ENCODE measurements around the gene HS6ST1.
A peak's percentile ranks its signal among the peaks of the same experiment; 100 is the strongest.

HS6ST1 gene

GRCh38 chr2:128315829-128316776, 2.6 kb downstream of the HS6ST1 start:
- Histone ChIP-seq H3K4me3 (ENCODE audit: low read length in 2 of 2) (peak overlapping the region; percentile 73 to 82), H3K27ac (ENCODE audit: low read depth in 2 of 2, low read length in 2 of 2) (peak overlapping the region in 1 of 2 donors; percentile 4)

GRCh38 chr2:128315122-128315828, 3.4 kb downstream of the HS6ST1 start:
- no peak overlapping the region for H3K4me3 ChIP-seq (ENCODE audit: low read length in 2 of 2)
- H3K27me3 ChIP-seq (ENCODE audit: control insufficient read depth in 2 of 2, insufficient read depth in 2 of 2, low read length in 2 of 2) = no peaks in the 10 kb centered on the region
- H3K36me3 ChIP-seq (ENCODE audit: control insufficient read depth in 2 of 2, insufficient read depth in 2 of 2, low read length in 2 of 2) = no peaks in the 10 kb centered on the region
- no peak overlapping the region for H3K9ac ChIP-seq (ENCODE audit: low read depth in 1 of 2, low read length in 2 of 2)
- H3K27ac ChIP-seq (ENCODE audit: low read depth in 2 of 2, low read length in 2 of 2) = peak overlapping the region in 1 of 2 donors; percentile 4
- no peaks in the 10 kb centered on the region for H3K9me3 ChIP-seq (ENCODE audit: control insufficient read depth in 2 of 2, low read length in 2 of 2)
- H3K4me1 ChIP-seq (ENCODE audit: control insufficient read depth in 2 of 2, insufficient read depth in 2 of 2, low read length in 2 of 2) = peaks cover 15 to 27% of the 10 kb centered on the region in 2 donors

More at GRCh38 chr2:128315829-128316776, 2.6 kb downstream of the HS6ST1 start:
- Histone ChIP-seq H3K9me3 (ENCODE audit: control insufficient read depth in 2 of 2, low read length in 2 of 2) (no peaks in the 10 kb centered on the region), H3K4me1 (ENCODE audit: control insufficient read depth in 2 of 2, insufficient read depth in 2 of 2, low read length in 2 of 2) (peaks cover 15 to 23% of the 10 kb centered on the region in 2 donors), H3K27me3 (ENCODE audit: control insufficient read depth in 2 of 2, insufficient read depth in 2 of 2, low read length in 2 of 2) (peaks cover 0 to 1% of the 10 kb centered on the region in 2 donors), H3K9ac (ENCODE audit: low read depth in 1 of 2, low read length in 2 of 2) (no peak overlapping the region), H3K36me3 (ENCODE audit: control insufficient read depth in 2 of 2, insufficient read depth in 2 of 2, low read length in 2 of 2) (no peaks in the 10 kb centered on the region)

GRCh38 chr2:128314348-128315121, 4.1 kb downstream of the HS6ST1 start:
- Histone ChIP-seq H3K27ac (ENCODE audit: low read depth in 2 of 2, low read length in 2 of 2) (no peak overlapping the region), H3K9ac (ENCODE audit: low read depth in 1 of 2, low read length in 2 of 2) (no peak overlapping the region), H3K27me3 (ENCODE audit: control insufficient read depth in 2 of 2, insufficient read depth in 2 of 2, low read length in 2 of 2) (no peaks in the 10 kb centered on the region), H3K4me1 (ENCODE audit: control insufficient read depth in 2 of 2, insufficient read depth in 2 of 2, low read length in 2 of 2) (peaks cover 15 to 27% of the 10 kb centered on the region in 2 donors), H3K9me3 (ENCODE audit: control insufficient read depth in 2 of 2, low read length in 2 of 2) (no peaks in the 10 kb centered on the region), H3K36me3 (ENCODE audit: control insufficient read depth in 2 of 2, insufficient read depth in 2 of 2, low read length in 2 of 2) (no peaks in the 10 kb centered on the region), H3K4me3 (ENCODE audit: low read length in 2 of 2) (no peak overlapping the region)

- Histone ChIP-seq H3K36me3 (ENCODE audit: control insufficient read depth in 2 of 2, insufficient read depth in 2 of 2, low read length in 2 of 2) (no peaks in the 10 kb centered on the region), H3K27ac (ENCODE audit: low read depth in 2 of 2, low read length in 2 of 2) (no peak overlapping the region), H3K4me1 (ENCODE audit: control insufficient read depth in 2 of 2, insufficient read depth in 2 of 2, low read length in 2 of 2) (peaks cover 17 to 28% of the 10 kb centered on the region in 2 donors), H3K27me3 (ENCODE audit: control insufficient read depth in 2 of 2, insufficient read depth in 2 of 2, low read length in 2 of 2) (no peaks in the 10 kb centered on the region), H3K9me3 (ENCODE audit: control insufficient read depth in 2 of 2, low read length in 2 of 2) (no peaks in the 10 kb centered on the region), H3K4me3 (ENCODE audit: low read length in 2 of 2) (no peak overlapping the region), H3K9ac (ENCODE audit: low read depth in 1 of 2, low read length in 2 of 2) (no peak overlapping the region)
Measured at GRCh38 chr2:128313931-128314347, 4.7 kb downstream of the HS6ST1 start.

GRCh38 chr2:128313091-128313836, 5.4 kb downstream of the HS6ST1 start:
- H3K36me3 ChIP-seq (ENCODE audit: control insufficient read depth in 2 of 2, insufficient read depth in 2 of 2, low read length in 2 of 2) = no peaks in the 10 kb centered on the region
- no peaks in the 10 kb centered on the region for H3K27me3 ChIP-seq (ENCODE audit: control insufficient read depth in 2 of 2, insufficient read depth in 2 of 2, low read length in 2 of 2)
- no peak overlapping the region for H3K9ac ChIP-seq (ENCODE audit: low read depth in 1 of 2, low read length in 2 of 2)
- H3K27ac ChIP-seq (ENCODE audit: low read depth in 2 of 2, low read length in 2 of 2) = no peak overlapping the region
- H3K4me1 ChIP-seq (ENCODE audit: control insufficient read depth in 2 of 2, insufficient read depth in 2 of 2, low read length in 2 of 2) = peaks cover 19 to 27% of the 10 kb centered on the region in 2 donors
- no peak overlapping the region for H3K4me3 ChIP-seq (ENCODE audit: low read length in 2 of 2)
- H3K9me3 ChIP-seq (ENCODE audit: control insufficient read depth in 2 of 2, low read length in 2 of 2) = no peaks in the 10 kb centered on the region

- Histone ChIP-seq H3K27me3 (ENCODE audit: control insufficient read depth in 2 of 2, insufficient read depth in 2 of 2, low read length in 2 of 2) (no peaks in the 10 kb centered on the region), H3K27ac (ENCODE audit: low read depth in 2 of 2, low read length in 2 of 2) (no peak overlapping the region), H3K36me3 (ENCODE audit: control insufficient read depth in 2 of 2, insufficient read depth in 2 of 2, low read length in 2 of 2) (no peaks in the 10 kb centered on the region), H3K9me3 (ENCODE audit: control insufficient read depth in 2 of 2, low read length in 2 of 2) (no peaks in the 10 kb centered on the region), H3K9ac (ENCODE audit: low read depth in 1 of 2, low read length in 2 of 2) (no peak overlapping the region), H3K4me1 (ENCODE audit: control insufficient read depth in 2 of 2, insufficient read depth in 2 of 2, low read length in 2 of 2) (peaks cover 23 to 33% of the 10 kb centered on the region in 2 donors), H3K4me3 (ENCODE audit: low read length in 2 of 2) (no peak overlapping the region)
Measured at GRCh38 chr2:128312411-128312810, 6.3 kb downstream of the HS6ST1 start.

GRCh38 chr2:128311755-128312341, 6.8 kb downstream of the HS6ST1 start:
- no peaks in the 10 kb centered on the region for H3K9me3 ChIP-seq (ENCODE audit: control insufficient read depth in 2 of 2, low read length in 2 of 2)
- no peaks in the 10 kb centered on the region for H3K36me3 ChIP-seq (ENCODE audit: control insufficient read depth in 2 of 2, insufficient read depth in 2 of 2, low read length in 2 of 2)
- H3K4me1 ChIP-seq (ENCODE audit: control insufficient read depth in 2 of 2, insufficient read depth in 2 of 2, low read length in 2 of 2) = peaks cover 22 to 33% of the 10 kb centered on the region in 2 donors

GRCh38 chr2:128311216-128311754, 7.4 kb downstream of the HS6ST1 start:
- no peak overlapping the region for H3K9ac ChIP-seq (ENCODE audit: low read depth in 1 of 2, low read length in 2 of 2)
- no peaks in the 10 kb centered on the region for H3K36me3 ChIP-seq (ENCODE audit: control insufficient read depth in 2 of 2, insufficient read depth in 2 of 2, low read length in 2 of 2)
- H3K27ac ChIP-seq (ENCODE audit: low read depth in 2 of 2, low read length in 2 of 2) = no peak overlapping the region
- H3K4me1 ChIP-seq (ENCODE audit: control insufficient read depth in 2 of 2, insufficient read depth in 2 of 2, low read length in 2 of 2) = peaks cover 18 to 30% of the 10 kb centered on the region in 2 donors
- no peaks in the 10 kb centered on the region for H3K27me3 ChIP-seq (ENCODE audit: control insufficient read depth in 2 of 2, insufficient read depth in 2 of 2, low read length in 2 of 2)
- H3K4me3 ChIP-seq (ENCODE audit: low read length in 2 of 2) = no peak overlapping the region
- H3K9me3 ChIP-seq (ENCODE audit: control insufficient read depth in 2 of 2, low read length in 2 of 2) = no peaks in the 10 kb centered on the region

More at GRCh38 chr2:128311755-128312341, 6.8 kb downstream of the HS6ST1 start:
- Histone ChIP-seq H3K9ac (ENCODE audit: low read depth in 1 of 2, low read length in 2 of 2) (no peak overlapping the region), H3K27me3 (ENCODE audit: control insufficient read depth in 2 of 2, insufficient read depth in 2 of 2, low read length in 2 of 2) (no peaks in the 10 kb centered on the region), H3K27ac (ENCODE audit: low read depth in 2 of 2, low read length in 2 of 2) (no peak overlapping the region), H3K4me3 (ENCODE audit: low read length in 2 of 2) (no peak overlapping the region)

- no peaks in the 10 kb centered on the region for H3K36me3 ChIP-seq (ENCODE audit: control insufficient read depth in 2 of 2, insufficient read depth in 2 of 2, low read length in 2 of 2)
- H3K4me1 ChIP-seq (ENCODE audit: control insufficient read depth in 2 of 2, insufficient read depth in 2 of 2, low read length in 2 of 2) = peaks cover 21 to 33% of the 10 kb centered on the region in 2 donors
- H3K9me3 ChIP-seq (ENCODE audit: control insufficient read depth in 2 of 2, low read length in 2 of 2) = no peaks in the 10 kb centered on the region
Measured at GRCh38 chr2:128310761-128311160, 7.9 kb downstream of the HS6ST1 start.

More at GRCh38 chr2:128310761-128311160, 7.9 kb downstream of the HS6ST1 start:
- Histone ChIP-seq H3K9ac (ENCODE audit: low read depth in 1 of 2, low read length in 2 of 2) (no peak overlapping the region), H3K4me3 (ENCODE audit: low read length in 2 of 2) (no peak overlapping the region), H3K27ac (ENCODE audit: low read depth in 2 of 2, low read length in 2 of 2) (no peak overlapping the region), H3K27me3 (ENCODE audit: control insufficient read depth in 2 of 2, insufficient read depth in 2 of 2, low read length in 2 of 2) (no peaks in the 10 kb centered on the region)

Data from mucosa of rectum (tissue), 2 donors.